Measurements from ENCODE around the gene TMEM37. TPM values are rescaled to one million over a fixed set of nuclear protein-coding genes. Genes with fewer than 3 reads are reported as not detected.

TMEM37 gene
- total RNA-seq, 1 experiment from 2014 or later = 13.8 TPM

DNA sequence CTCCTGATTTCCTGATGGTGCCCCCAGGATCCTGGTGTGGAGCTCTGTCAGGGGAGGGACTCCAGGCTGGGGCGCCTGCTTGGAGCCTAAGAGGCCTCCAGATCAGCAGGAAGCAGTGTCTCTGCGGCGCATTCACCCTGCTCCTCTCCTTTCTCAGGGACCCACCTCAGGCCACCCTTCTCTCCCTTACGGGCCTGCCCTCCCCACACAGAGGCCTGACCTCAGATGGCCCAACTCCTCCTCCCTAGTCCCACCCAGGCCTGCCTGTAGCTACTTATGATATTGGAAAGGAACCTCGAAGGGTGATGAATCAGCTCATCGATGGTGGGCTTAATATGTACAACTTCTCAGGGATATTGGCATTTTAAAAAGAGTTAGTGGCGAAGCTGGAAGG lies 10.6 kb downstream of the TMEM37 start:
- no peaks in the 10 kb centered on the region for H3K27me3 ChIP-seq (replicated peaks; ENCODE audit: insufficient read depth, low read depth, low read length, poor library complexity)
- peaks cover 2% of the 10 kb centered on the region for H3K36me3 ChIP-seq (ENCODE audit: insufficient read depth, low read length, poor library complexity, severe bottlenecking)
- intact Hi-C loops (cut with micrococcal nuclease; ENCODE audit: unreplicated experiment) = no loop called here
- CTCF ChIA-PET = no interaction called here
- TF ChIP-seq, protein P1, sequence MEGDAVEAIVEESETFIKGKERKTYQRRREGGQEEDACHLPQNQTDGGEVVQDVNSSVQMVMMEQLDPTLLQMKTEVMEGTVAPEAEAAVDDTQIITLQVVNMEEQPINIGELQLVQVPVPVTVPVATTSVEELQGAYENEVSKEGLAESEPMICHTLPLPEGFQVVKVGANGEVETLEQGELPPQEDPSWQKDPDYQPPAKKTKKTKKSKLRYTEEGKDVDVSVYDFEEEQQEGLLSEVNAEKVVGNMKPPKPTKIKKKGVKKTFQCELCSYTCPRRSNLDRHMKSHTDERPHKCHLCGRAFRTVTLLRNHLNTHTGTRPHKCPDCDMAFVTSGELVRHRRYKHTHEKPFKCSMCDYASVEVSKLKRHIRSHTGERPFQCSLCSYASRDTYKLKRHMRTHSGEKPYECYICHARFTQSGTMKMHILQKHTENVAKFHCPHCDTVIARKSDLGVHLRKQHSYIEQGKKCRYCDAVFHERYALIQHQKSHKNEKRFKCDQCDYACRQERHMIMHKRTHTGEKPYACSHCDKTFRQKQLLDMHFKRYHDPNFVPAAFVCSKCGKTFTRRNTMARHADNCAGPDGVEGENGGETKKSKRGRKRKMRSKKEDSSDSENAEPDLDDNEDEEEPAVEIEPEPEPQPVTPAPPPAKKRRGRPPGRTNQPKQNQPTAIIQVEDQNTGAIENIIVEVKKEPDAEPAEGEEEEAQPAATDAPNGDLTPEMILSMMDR (conservative IDR thresholded peaks at IDR 0.05; ENCODE audit: low read depth, low read length) = no peak
- no peak for TF ChIP-seq EZH2 (IDR thresholded peaks at IDR 0.05; ENCODE audit: borderline replicate concordance, low read depth, low read length, poor library complexity, severe bottlenecking)
- POLR2A ChIA-PET (ENCODE audit: low non-redundant PET) = no interaction called here
- no peak overlapping the region for H3K4me3 ChIP-seq (ENCODE audit: low read depth, low read length, poor library complexity, severe bottlenecking)
- no peaks in the 10 kb centered on the region for H3K9me3 ChIP-seq (ENCODE audit: low read depth, low read length, poor library complexity, severe bottlenecking)
- no TSS peak for BruUV-seq (replicated peaks)
- DNase-seq (ENCODE audit: low spot score) = no peak
- H3K4me1 ChIP-seq (ENCODE audit: insufficient read depth, low read length, poor library complexity, severe bottlenecking) = no peaks in the 10 kb centered on the region
- H3K27ac ChIP-seq (ENCODE audit: low read depth, low read length, poor library complexity, severe bottlenecking) = no peak overlapping the region

- CTCF ChIA-PET = no interaction called here
- intact Hi-C loops (cut with micrococcal nuclease; ENCODE audit: unreplicated experiment) = no loop called here
Observed at GRCh38 chr2:119442850-119443249, 11.2 kb downstream of the TMEM37 start.

DNA sequence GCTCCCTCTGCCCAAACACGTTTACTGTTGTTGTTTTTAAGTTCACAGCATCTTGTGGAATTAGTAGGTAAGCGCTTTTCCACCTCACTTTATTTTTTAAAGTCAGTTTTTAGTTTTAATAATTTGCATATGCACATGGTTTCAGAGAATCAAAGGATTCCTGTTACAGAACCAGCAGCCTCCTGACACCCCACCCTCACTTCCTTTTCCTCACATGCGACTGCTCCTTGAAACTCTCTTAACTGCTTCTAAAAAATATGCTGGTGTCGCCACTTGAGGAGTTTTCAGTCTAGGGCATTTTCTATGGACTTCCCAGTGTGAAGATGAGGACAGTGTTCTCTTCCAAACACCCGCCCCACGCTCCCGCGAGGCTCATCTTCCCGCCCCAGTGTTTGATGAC lies 14.4 kb downstream of the TMEM37 start:
- H3K27ac ChIP-seq (ENCODE audit: low read depth, low read length, poor library complexity, severe bottlenecking) = no peak overlapping the region
- BruUV-seq (replicated peaks) = no TSS peak
- H3K4me3 ChIP-seq (ENCODE audit: low read depth, low read length, poor library complexity, severe bottlenecking) = no peak overlapping the region
- H3K4me1 ChIP-seq (ENCODE audit: insufficient read depth, low read length, poor library complexity, severe bottlenecking) = peaks cover 13% of the 10 kb centered on the region
- no peak for DNase-seq (ENCODE audit: low spot score)
- H3K36me3 ChIP-seq (ENCODE audit: insufficient read depth, low read length, poor library complexity, severe bottlenecking) = no peaks in the 10 kb centered on the region
- no peak for TF ChIP-seq EZH2 (IDR thresholded peaks at IDR 0.05; ENCODE audit: borderline replicate concordance, low read depth, low read length, poor library complexity, severe bottlenecking)
- TF ChIP-seq, protein P1 (conservative IDR thresholded peaks at IDR 0.05; ENCODE audit: low read depth, low read length) = no peak
- H3K27me3 ChIP-seq (replicated peaks; ENCODE audit: insufficient read depth, low read depth, low read length, poor library complexity) = no peaks in the 10 kb centered on the region
- CTCF ChIA-PET = no interaction called here
- POLR2A ChIA-PET (ENCODE audit: low non-redundant PET) = interaction anchor here (0.6 kb wide), 1 partner anchor 261 kb away, joined by 4 read pairs; no protein-coding TSS in a partner anchor
- H3K9me3 ChIP-seq (ENCODE audit: low read depth, low read length, poor library complexity, severe bottlenecking) = no peaks in the 10 kb centered on the region
- intact Hi-C loops (cut with micrococcal nuclease; ENCODE audit: unreplicated experiment) = no loop called here

More at GRCh38 chr2:119442850-119443249, 11.2 kb downstream of the TMEM37 start:
- Histone ChIP-seq H3K4me1 (ENCODE audit: insufficient read depth, low read length, poor library complexity, severe bottlenecking) (no peaks in the 10 kb centered on the region), H3K27me3 (replicated peaks; ENCODE audit: insufficient read depth, low read depth, low read length, poor library complexity) (no peaks in the 10 kb centered on the region), H3K36me3 (ENCODE audit: insufficient read depth, low read length, poor library complexity, severe bottlenecking) (no peaks in the 10 kb centered on the region), H3K9me3 (ENCODE audit: low read depth, low read length, poor library complexity, severe bottlenecking) (no peaks in the 10 kb centered on the region), H3K27ac (ENCODE audit: low read depth, low read length, poor library complexity, severe bottlenecking) (no peak overlapping the region), H3K4me3 (ENCODE audit: low read depth, low read length, poor library complexity, severe bottlenecking) (no peak overlapping the region)
- POLR2A ChIA-PET (ENCODE audit: low non-redundant PET) = no interaction called here
- TF ChIP-seq, protein P1 (conservative IDR thresholded peaks at IDR 0.05; ENCODE audit: low read depth, low read length) = no peak
- TF ChIP-seq EZH2 (IDR thresholded peaks at IDR 0.05; ENCODE audit: borderline replicate concordance, low read depth, low read length, poor library complexity, severe bottlenecking) = no peak
- no TSS peak for BruUV-seq (replicated peaks)
- DNase-seq (ENCODE audit: low spot score) = no peak
